NCI-H1694 (cell line): ENCODE results near the gene VSTM1.
"Not testable (repeated sequence)": the region's sequence is repeated elsewhere in the genome, so short reads cannot be mapped to it uniquely, and the experiment has no call there.

Experiments
- DNase-seq: peaks from one replicate; lab custom pipeline; 2025; lab: John Stamatoyannopoulos, UW

The VSTM1 gene

DNA sequence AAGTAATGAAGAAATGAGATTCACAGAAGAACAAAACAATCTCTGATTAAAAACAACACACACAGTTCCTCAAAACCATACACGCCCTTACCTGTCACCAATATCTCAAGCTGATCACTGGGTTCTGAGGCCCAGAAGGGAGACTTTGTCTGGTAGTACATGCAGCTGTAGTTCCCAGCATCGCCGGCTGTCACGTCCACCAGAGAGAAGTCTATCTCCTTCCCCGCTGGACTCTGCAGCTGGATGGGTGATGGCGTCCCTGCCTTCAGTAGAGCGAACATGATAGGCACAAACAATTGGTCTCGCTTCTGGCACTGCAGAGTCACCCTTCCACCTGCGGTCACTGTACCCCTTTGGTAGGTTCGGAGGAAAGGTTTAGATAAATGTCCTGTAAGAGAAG is 10.1 kb upstream of the VSTM1 start:
- no peak for DNase-seq

DNA sequence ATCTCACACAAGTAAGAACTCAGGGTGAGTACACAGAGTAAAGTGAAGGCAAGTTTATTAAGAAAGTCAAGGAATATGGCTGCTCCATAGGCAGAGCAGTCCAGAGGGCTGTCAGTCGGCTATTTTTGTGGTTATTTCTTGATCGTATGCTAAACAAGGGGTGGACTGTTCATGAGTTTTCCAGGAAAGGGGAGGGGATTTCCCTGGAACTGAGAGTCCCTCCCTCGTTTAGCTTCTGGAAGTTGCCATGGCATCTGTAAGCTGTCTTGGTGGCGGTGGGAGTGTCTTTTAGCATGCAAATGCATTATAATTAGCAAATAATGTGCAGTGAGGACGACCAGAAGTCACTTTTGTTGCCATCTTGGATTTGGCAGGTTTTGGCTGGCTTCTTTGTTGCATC is 5.8 kb upstream of the VSTM1 start:
- no peak for DNase-seq

DNA sequence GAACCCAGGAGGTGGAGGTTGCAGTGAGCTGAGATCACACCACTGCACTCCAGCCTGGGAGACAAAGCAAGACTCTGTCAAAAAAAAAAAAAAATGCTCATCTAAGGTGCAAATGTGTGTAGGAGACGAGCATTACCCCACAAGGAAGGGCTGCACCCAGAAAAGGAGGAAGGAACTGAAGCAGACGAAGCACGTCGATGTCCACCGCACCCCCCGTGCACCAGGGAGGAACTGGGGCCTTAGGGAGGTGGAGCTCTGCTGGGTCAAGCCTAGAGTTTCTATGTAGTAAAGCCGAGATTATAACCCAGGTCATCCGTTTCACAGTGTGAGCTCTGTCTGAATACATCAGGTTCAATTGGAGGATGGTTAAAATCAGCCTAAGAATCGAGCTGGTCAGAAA is 1.1 kb downstream of the VSTM1 start:
- DNase-seq, result no peak

DNA sequence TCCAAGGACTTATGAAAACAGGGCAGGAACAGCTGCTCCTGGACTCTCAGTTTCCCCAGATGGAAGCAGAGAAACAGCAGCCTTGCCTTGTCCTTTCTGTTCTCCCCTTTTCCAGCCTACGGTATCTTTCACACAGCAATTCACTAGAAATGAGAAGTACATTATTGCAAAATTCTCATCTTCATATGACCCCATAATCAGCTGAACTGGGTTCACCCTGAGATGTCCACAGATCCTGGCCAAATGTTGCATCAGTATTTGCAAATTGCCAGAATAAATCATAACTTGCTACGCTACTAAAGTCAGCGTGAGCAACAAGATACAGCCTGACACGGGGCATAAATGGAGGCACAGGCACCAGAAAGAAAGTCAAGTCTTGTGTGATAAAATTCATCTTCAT is 16.1 kb downstream of the VSTM1 start:
- no peak for DNase-seq

DNA sequence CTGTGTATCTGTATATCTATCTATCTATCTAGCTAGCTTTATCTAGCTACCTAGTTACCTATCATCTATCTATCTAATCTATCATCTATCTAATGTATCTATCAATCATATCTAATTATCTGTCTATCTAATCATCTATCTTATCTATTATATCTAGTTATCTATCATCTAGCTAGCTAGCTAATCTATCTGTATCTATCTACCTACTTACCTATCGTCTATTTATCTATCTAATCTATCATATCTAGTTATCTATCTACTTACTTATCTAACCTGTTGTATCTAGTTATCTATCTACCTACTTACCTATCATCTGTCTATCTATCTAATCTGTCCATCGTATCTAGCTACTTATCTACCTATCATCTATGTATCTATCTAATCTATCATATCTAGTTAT is 17.9 kb downstream of the VSTM1 start:
- DNase-seq, result no peak

DNA sequence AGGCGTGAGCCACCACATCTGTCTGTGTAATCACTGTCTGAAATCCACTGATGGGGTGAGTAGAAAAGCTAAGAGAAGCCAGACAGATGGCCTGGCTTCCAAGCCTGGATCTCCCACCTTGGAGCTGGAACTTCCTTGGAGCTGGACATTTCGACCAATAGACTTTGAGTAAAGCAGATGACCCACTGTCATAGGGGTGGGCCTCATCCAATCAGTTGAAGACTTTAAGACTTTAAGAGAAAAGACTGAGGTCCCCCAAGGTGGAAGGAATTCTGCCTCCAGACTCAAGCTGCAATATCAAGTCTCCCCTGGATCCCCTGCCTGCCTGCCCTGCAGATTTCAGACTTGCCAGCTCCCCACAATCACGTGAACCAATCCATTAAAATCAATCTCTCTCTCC is 20.7 kb downstream of the VSTM1 start:
- DNase-seq, result no peak

DNA sequence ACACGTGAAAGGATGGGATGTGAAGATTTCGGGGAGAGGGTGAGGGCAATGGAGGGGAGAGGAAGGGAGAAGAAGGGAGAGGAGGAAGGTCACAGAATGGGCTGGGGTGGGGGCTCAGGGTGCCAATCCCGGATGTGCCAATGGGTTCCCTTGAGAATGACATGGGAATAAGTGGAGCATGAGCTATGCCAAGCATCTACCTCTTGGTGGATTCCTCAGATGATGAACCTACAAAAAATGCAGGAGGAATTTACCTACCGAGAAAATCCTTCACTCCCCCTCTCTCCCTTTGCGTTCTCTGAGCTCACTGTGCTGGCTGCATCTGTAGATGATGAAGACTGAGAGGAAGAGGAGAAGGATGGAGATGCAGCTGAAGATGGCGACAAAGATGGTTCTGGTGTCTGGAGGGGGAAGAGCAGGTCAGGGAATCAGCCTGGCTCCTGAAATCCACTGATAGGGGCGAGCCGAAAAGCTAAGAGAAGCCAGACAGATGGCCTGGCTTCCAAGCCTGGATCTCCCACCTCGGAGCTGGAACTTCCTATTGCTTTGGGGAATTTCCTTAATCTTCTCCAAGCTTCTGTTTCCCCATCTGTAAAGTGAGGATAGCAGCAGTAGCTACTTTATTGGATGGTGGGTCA is 21.6 kb downstream of the VSTM1 start:
- DNase-seq, result no peak

DNA sequence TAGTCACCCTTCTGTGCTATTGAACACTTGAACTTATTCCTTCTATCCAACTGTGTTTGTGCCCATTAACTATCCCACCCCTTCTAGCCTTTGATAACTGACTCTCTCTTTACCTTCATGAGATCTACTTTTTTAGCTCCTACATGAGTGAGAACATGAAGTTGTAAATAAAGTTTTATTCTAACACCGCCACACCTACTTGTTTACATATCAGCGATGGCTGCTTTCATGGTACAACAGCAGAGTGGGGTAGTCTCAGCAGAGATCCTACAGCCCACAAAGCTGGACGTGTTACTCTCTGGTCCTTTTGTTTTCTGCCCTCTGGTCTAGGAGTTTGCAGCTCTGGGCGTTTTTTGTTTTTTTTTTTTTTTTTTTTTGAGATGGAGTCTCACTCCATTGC is 23.7 kb downstream of the VSTM1 start:
- DNase-seq, result no peak

DNA sequence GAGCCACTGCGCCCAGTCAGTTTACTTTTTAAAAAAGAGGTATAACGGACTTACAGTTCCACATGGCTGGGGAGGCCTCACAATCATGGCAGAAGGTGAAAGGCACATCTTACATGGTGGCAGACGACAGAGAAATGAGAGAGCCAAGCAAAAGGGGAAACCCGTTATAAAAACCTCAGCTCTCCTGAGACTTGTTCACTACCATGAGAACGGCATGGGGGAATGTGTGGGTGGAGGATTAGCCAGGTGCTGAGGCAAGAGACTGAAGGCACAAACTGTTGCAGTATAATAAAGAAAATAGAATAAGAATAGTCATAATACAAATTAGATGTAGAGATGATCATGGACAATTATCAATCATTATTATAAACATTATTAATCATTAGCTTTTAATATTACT is 27.2 kb downstream of the VSTM1 start:
- DNase-seq, result not testable (repeated sequence)

DNA sequence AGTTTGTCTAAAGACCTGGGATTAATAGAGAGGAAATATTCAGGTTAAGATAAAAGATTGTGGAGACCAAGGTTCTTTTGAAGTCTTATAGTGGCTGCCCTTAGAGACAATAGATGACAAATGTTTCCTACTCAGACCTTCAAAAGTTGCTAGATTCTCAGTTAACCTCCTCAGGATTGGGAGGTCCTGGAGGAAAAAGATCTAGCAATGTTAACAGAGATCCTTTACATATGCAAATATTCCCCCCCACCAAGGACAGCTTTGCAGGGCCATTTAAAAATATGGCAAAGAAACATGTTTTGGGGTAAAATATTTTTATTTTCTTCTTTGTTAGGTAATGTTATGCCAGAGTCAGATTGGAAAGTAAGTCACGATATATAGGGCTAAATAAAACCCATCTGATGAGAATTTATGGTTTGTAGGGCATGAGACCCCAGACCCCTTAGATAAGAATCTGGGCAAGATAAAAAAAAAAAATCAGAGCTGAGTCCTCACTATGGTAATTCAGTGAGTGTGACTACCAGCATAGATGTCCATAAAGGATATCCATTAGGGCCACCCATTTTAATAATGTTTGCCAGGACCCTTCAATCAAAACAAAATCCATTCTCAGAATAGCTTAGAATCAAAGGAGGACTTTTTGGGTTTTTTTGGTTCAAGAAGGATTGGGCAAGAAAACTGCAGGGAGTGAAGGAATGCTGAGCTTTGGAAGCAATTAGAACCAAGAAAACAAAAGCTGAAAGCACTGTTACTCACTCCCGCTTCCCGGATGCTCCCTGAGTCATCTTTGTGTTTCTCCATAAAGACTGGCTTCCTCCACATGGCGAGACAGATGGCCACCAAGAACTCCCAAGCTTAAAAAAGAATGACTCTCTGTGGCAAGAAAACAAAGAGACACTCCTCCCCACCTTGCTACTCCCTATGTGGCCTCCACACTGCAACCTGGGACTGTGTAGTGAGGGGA is 28.2 kb downstream of the VSTM1 start:
- no peak for DNase-seq

DNA sequence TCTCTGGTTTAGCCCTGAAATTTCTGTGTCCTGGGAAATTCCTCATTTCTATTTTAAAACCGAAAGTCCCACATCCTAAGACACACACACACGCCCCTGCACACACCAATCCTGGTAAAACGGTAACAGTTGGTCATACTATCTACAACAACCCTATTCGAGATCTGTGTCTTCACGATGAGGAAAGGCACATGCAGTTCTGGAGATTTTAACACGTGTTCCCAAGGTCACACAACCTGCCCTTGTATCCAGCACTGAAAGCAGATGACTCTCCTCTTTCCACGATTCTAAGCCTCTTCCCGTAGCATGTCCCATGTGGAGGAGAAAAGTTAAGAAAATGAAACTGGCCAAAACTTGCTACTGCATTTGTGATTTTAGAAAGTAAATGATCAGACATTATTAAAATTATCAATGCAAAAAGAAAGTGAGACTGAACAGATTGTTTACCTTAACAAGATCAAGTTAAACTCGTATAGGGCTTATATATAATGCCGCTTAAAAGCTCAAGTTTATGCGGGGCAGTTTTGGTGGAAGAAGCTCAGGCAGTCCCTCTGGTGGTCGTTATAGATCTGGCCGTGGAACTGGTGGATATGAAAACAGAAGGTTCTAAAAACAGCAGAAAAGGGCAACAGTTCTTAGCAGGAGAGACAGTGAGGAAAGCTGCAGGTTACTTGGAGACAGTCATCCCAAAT is 32.7 kb downstream of the VSTM1 start:
- DNase-seq, result no peak

DNA sequence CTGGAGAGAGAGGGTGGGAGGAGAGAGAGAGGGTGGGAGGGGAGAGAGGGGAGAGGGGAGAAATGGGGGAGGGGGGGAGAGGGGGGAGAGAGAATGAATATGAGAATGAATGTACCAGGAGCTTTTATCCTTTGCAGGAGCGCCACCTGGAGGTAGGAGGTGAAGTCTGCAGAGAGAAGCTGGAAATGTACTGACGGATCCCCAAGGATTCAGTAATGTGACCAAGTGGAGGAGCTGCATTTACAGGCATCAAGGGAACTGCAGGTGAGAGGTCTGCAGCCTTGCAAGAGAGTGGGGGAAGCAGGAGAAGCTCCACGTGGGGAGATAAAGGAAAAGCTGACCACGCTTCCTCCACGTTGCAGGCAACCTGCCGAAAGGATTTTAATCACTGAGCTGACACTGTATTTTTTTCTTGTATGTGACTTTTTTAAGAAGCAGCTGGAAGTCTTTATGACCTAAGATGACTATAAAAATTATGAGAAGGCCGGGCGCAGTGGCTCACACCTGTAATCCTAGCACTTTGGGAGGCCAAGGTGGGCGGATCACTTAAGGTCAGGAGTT is 33.7 kb downstream of the VSTM1 start:
- DNase-seq, result peak; percentile 26

DNA sequence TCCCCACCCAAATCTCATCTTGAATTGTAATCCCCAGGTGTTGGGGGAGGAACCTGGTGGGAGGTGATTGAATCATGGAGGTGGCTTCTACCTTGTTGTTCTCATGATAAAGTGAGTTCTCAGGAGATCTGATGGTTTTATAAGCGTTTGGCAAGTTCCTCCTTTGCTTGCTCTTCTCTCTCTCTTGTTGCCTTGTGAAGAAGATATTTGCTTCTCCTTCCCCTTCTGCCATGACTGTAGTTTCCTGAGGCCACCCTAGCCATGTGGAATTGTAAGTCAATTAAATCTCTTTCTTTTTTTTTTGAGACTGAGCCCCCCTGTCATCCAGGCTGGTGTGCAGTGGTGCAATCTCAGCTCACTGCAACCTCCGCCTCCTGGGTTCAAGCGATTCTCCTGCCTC is 34.4 kb downstream of the VSTM1 start:
- DNase-seq, result no peak

DNA sequence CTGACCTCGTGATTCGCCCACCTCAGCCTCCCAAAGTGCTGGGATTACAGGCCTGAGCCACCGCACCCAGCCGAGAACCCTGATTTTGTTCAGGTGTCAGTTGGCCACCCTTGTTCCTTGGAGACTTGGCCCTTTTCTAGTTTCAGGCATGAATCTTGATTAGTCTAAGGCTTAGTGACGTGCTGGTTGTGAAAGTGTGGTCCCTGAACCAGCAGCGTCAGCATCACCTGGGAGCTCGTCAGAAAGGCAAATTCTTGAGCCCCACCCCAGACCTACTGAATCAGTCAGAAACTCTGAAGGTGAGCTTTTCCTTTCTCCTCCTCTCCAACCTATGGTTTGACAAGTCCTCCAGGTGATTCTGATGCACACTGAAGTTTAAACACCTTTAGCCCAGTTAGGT is 37.0 kb downstream of the VSTM1 start:
- no peak for DNase-seq

DNA sequence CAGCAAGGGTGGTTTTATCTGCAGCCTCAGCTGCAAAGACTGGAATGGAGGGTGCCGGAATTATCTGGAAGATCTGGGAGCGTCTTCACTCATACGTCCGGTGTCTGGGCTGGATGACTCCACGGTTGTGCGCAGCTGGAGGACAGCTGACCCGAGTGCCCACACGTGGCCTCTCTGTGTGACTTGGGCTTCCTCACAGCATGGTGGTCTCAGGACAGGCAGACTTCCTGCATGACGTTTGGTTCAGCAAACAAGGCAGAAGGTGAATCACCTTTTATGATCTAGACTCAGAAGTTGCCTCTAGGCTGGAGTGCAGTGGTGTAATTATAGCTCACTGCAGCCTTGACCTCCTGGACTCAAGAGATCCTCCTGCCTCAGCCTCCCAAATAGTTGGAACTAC is 39.0 kb downstream of the VSTM1 start:
- DNase-seq, result no peak

DNA sequence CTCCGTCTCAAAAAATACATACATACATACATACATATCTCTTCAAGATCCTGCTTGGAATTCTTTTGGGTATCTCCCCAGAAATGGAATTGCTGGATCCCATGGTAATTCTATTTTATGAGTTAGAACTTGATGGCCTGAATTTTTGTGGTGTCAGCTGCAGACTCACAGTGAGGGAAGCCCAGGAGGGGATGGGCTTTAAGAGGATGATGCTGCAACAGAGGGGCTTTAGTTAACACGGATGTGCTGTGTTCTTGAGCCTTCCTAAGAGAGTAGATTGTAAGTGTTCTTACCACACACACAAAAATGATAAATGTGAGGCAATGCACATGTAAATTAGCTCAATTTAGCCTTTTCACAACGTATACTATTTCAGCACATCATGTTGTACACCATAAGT is 40.5 kb downstream of the VSTM1 start:
- DNase-seq, result no peak

DNA sequence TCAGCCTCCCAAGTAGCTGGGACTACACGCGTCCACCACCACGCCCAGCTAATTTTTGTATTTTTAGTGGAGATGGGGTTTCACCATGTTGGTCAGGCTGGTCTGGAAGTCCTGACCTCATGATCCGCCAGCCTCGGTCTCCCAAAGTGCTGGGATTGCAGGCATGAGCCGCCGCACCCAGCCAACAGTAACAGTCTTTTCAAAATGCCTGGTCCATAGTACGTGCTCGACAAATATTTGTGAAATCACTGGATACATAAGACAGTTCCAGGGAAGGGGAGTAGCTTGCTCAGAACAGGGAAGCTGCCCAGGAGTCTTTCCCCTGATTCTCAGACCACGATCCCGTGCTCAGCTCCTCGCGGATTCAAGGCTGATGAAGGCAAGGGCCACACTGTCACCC is 41.8 kb downstream of the VSTM1 start:
- no peak for DNase-seq

DNA sequence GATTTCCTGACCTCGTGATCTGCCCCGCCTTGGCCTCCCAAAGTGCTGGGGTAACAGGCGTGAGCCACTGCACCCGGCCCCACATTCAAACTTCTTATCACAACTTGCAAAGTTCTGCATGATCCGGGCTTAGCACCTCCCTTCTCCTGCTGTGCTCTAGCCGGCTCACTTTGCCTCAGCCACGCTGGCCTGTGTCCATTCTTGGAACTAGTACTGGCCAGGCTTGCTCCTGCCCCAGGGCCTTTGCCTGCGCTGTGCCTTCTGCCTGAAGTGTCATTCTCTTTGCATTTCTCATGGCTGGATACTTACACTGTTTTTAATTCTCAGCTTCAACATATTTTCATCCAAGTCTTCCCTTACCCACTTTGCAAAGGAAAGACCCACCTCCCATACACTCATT is 42.3 kb downstream of the VSTM1 start:
- no peak for DNase-seq

DNA sequence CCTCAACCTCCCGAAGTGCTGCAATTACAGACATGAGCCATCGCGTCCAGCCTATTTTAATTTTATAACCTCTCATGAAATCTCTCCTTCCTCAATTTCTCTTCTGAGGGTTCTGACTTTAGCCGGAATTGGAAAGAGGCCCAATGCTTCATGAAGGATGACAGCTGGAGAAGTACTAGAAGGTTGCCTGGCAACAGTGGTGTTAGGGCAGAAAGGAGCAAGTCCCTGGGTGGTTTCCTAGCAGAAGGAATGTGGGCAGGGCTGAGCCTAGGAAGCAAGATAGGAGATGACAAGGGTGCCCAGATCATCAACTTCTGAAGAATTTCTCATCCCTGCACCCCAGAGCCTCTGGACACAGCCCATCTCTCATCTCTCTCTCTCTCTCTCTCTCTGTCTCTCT is 46.4 kb downstream of the VSTM1 start:
- DNase-seq, result no peak

DNA sequence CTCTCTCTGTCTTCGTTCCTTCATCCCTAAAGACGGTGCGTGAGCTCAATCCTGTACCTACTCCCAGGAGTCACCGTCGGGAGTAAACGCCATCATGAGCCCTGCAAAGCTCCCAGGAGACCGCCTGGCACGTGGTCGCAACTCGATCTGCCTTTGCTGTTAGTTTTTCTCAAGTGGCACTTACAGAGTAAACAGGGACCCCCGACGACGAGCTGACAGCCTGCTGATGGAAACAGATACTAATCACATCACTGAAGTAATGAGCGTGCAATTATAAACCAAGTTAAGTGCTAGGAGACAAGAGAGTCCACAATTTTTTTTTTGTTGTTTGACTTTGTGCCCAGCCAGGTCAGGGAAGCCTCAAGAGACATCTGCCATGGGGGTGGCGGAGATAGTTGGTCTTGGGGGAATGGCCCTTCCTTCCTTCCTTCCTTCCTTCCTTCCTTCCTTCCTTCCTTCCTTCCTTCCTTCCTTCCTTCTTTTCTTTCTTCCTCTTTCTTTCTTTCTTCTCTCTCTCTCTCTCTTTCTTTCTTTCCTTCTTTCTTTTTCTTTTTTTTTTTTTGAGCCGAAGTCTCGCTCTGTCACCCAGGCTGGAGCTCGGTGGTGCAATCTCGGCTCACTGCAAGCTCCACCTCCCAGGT is 48.7 kb downstream of the VSTM1 start:
- no peak for DNase-seq

DNA sequence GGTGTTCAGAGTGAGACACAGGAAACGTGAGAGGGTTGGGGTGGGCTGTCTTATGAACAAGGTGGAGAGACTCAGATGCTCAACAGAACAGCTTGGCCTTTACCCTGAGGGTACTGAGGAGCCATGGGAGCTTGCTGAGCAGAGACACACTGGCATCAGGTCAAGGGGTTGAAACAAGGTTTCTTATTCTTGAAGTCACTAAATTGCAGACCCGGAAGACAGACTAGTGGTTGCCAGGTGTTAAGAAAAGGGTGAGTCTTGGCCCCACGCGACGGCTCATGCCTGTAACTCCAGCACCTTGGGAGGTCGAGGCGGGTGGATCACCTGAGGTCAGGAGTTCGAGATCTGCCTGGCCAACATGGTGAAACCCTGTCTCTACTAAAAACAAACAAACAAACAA is 49.8 kb downstream of the VSTM1 start:
- no peak for DNase-seq

DNA sequence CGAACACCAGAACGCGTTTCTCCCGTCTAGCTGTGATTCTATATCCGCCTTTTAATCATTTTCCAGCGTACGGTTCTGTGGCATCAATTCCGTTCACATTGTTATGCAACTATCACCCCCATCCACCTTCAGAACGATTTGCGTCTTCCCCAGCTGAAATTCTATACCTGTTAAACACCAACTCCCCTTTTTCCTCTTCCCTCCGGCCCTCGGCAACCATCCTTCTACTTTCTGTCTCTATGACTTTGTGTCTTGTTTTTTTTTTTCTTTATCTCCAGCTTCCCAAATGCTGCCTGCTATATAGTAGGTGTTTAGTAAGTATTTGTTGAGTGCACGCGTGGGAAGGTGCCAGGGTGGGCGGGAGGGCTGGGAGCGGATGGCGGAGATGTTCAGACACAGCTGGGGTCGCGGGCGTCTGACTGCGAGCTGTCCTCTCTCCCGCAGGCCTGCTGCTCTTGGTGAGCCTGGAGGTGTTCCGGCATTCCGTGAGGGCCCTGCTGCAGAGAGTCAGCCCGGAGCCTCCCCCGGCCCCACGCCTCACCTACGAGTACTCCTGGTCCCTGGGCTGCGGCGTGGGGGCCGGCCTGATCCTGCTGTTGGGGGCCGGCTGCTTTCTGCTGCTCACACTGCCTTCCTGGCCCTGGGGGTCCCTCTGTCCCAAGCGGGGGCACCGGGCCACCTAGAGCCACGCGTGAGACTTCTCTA is 52.0 kb downstream of the VSTM1 start:
- no peak for DNase-seq
